ENCODE results near the gene KIAA1328.

The KIAA1328 gene

DNA sequence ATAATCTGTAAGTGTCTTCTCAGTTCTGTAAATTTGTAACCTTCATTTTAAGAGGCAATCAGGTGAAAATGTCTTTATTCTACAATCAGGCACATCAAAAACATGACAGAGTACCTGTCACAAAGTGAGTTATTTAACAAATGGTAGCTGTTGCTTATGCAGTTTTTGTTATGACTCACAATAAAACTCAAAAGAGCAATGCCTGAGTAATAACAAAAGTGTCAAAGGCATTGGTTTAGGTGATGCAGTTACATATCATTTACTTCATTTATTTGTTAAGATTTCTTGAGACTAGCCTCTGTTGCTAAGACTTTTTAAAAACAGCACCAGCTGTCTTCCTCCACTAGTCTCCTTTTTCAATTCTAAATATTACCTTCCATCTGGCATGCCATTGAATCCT, 177.8 kb downstream of the KIAA1328 start:
- Mint-ChIP-seq H3K9me3 (peaks cover 23% of the 10 kb centered on the region), H3K4me3 (no peak overlapping the region), H3K27ac (no peak overlapping the region), H3K27me3 (no peaks in the 10 kb centered on the region), H3K36me3 (ENCODE audit: low read depth) (peaks cover 26% of the 10 kb centered on the region), H3K4me1 (ENCODE audit: low read depth) (no peaks in the 10 kb centered on the region)
- no peak for DNase-seq

DNA sequence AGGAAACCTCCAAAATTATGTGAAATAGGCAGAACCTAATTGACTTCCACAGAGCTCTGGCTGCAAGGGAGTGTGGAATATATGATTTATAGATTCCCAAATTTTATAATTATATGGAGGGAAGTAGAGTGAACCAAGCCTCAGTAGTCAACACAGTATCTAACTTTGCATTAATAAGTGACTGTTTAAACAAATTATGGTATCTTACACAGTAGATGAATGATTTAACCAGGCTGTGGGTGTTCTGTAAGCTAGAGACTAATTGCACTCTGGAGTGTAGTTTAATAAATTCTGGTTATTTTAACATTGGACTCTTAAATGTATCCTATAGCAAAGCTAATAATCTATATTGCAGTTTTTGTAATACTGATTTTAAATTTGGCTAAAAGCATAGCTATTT, 183.5 kb downstream of the KIAA1328 start:
- no peaks in the 10 kb centered on the region for H3K27me3 Mint-ChIP-seq
- H3K4me1 Mint-ChIP-seq (ENCODE audit: low read depth) = no peaks in the 10 kb centered on the region
- no peak overlapping the region for H3K27ac Mint-ChIP-seq
- peaks cover 44% of the 10 kb centered on the region for H3K36me3 Mint-ChIP-seq (ENCODE audit: low read depth)
- DNase-seq = no peak
- no peak overlapping the region for H3K4me3 Mint-ChIP-seq
- peaks cover 52% of the 10 kb centered on the region for H3K9me3 Mint-ChIP-seq

DNA sequence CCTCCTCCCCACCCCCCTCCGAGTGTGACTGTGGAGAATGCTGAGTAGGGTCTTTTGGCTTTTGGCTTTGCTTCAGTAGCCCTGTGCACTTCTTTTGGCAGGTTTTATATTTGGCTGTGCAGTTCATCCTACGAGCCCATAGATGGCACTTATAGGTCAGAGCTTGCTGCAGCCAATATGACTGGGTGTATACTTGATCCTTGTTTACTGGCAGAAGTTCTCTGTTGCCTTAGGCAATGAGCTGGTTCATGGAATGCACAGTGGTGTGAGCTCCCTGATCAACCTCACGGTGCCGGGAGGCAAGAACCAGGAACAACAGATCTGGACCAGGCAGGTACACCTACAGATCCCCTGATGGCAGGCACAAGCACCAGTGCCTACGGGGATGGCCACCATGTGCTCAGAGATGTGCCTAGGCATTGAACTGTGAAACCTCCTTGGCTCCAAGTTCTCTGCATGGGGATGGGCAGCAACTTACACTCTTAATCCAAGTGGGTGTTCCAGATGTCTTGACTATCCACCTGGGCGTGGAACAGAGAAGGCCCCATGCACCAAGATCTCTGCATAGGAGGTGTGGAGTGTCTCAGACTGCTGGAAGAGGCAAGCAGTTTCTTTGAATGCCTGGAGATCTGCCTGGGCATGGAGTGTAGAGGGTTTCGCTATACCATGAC, 190.4 kb downstream of the KIAA1328 start:
- Mint-ChIP-seq H3K36me3 (ENCODE audit: low read depth) (peaks cover 72% of the 10 kb centered on the region), H3K9me3 (peaks cover 50% of the 10 kb centered on the region), H3K27me3 (no peaks in the 10 kb centered on the region), H3K4me1 (ENCODE audit: low read depth) (no peaks in the 10 kb centered on the region), H3K27ac (no peak overlapping the region), H3K4me3 (no peak overlapping the region)
- no peak for DNase-seq

DNA sequence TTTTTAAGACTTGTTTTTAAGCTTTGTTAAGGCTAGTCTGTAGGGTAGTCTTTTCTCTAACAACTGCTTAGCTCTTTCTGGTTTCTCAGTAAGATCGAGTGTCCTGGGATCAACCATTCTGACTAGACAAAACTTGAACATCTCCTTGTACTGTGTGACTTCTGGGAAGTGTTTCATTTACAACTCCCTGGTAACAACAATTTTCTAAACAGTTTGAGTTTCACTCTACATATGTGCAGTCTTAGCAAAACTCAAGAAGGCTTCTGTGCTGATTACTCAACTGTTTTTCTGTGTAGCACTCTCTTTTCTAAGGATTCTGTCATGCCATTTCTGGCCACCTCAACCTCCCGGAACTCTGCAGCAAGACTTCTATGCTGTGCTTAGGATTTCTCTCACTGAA, 204.5 kb downstream of the KIAA1328 start:
- Mint-ChIP-seq H3K4me3 (no peak overlapping the region), H3K27me3 (no peaks in the 10 kb centered on the region), H3K27ac (no peak overlapping the region), H3K9me3 (peaks cover 34% of the 10 kb centered on the region), H3K36me3 (ENCODE audit: low read depth) (peaks cover 69% of the 10 kb centered on the region), H3K4me1 (ENCODE audit: low read depth) (no peaks in the 10 kb centered on the region)
- DNase-seq = no peak

DNA sequence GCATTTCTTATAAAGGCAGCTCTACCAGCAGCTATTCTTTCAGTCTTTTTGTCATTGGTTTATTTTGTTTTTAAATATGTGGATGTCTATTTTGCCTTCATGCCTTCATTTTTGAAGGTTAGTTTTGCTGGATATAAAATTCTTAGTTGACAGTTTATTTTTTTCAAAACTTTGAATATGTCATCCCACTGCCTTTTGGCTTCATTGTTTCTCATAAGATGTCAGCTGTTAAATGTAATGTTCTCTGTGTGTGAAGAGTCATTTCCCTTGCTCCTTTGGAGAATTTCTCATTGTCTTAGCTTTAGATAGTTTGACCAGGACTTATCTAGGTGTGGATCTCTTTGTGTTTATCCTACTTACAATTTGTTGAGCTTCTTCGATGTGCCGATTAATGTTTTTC, 213.5 kb downstream of the KIAA1328 start:
- H3K27ac Mint-ChIP-seq = no peak overlapping the region
- peaks cover 54% of the 10 kb centered on the region for H3K36me3 Mint-ChIP-seq (ENCODE audit: low read depth)
- H3K9me3 Mint-ChIP-seq = peaks cover 35% of the 10 kb centered on the region
- no peak for DNase-seq
- no peaks in the 10 kb centered on the region for H3K4me1 Mint-ChIP-seq (ENCODE audit: low read depth)
- no peak overlapping the region for H3K4me3 Mint-ChIP-seq
- no peaks in the 10 kb centered on the region for H3K27me3 Mint-ChIP-seq

DNA sequence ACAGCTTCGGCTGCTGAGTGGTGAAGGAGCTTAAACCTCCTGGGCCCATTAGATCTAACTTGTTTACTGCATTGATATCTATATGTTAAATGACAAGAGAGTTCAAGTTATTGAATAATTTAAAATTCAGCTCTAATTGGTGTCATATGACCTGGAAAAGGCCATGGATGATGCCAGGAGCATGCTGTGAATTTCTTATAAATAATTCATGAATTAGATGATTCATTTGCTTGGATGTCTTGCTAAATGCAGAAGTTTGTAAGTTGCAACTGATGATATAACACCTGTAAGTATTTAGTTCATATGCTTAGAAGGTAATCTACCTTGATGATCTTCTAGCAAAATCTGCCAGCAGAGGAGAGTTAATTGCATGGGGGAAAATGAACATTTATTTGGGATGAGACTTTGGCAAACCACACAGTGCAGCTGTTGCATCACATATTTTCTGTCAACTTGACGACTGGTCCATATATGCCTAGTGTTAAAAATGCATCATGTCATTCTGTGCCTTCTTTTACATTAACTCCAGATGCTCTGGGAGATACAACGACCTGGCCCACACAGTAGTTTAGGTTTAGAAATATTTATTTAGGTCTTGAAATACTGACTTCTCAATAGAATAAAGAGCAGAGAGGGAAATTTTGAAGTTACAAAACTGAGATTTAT, 226.3 kb downstream of the KIAA1328 start:
- Mint-ChIP-seq H3K27ac (no peak overlapping the region), H3K27me3 (no peaks in the 10 kb centered on the region), H3K9me3 (peaks cover 33% of the 10 kb centered on the region), H3K4me3 (no peak overlapping the region), H3K4me1 (ENCODE audit: low read depth) (no peaks in the 10 kb centered on the region), H3K36me3 (ENCODE audit: low read depth) (peaks cover 35% of the 10 kb centered on the region)
- DNase-seq = no peak

DNA sequence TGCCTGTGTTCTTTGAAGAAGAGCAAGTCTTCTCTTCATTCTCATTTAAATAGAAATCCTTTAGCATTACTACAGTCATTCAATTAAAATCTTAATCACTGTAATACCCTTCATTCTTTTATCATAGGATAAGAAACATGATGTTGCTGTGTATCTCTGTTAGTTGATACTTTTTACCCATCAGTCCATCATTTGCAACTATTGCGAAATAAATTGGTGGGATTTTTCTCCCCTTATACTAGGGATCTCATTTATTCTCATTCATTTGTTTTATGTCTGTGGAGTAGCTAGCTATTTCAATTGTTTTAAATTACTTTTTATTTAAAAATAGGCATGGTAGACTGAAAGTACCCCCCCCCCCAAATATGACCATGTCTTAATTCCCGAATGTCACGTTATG, 235.3 kb downstream of the KIAA1328 start:
- no peak for DNase-seq
- Mint-ChIP-seq H3K27me3 (no peaks in the 10 kb centered on the region), H3K4me1 (ENCODE audit: low read depth) (no peaks in the 10 kb centered on the region), H3K36me3 (ENCODE audit: low read depth) (peaks cover 36% of the 10 kb centered on the region), H3K4me3 (no peak overlapping the region), H3K9me3 (peaks cover 9% of the 10 kb centered on the region), H3K27ac (no peak overlapping the region)

DNA sequence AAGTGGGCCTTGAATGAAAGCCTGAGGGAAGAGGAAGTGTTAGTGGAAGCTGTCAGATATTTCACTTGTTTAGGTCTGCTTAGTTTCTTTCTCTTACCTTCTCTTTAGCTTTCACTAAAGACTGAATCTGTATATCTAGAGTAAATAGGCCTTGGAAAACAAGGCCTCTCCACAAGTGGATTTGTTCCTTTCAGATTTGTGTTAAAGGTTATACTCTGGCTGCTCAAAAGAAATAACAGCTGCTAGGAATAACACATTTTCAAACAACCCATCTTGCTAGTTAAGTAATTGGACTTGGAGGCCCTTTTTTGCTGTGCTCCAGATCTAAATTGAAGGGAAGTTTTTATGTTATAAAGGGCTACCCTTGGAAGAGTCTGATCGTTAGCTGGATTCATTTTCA, 236.3 kb downstream of the KIAA1328 start:
- Mint-ChIP-seq H3K36me3 (ENCODE audit: low read depth) (peaks cover 41% of the 10 kb centered on the region), H3K4me3 (no peak overlapping the region), H3K4me1 (ENCODE audit: low read depth) (no peaks in the 10 kb centered on the region), H3K27me3 (no peaks in the 10 kb centered on the region), H3K9me3 (peaks cover 16% of the 10 kb centered on the region), H3K27ac (no peak overlapping the region)
- no peak for DNase-seq

DNA sequence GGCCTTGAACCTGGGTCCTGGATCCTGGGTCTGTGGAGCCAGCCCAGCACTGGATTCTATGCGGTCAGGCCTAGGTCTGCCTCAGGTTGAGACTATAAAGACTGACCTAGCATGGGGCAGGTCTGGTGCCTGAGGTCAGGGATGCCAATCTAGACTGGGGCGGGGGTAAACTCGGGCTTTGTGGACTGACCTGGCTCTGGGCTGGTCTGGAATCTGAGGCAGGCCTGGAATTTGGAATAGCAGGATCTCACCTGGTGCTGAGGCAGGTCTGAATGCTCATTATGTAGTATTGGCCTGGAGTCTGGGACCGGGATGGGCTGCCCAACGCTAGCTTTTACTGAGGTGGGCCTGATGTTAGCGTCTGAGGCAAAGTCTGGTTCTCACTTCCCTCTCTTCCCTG, 256.0 kb downstream of the KIAA1328 start:
- Mint-ChIP-seq H3K4me3 (no peak overlapping the region), H3K36me3 (ENCODE audit: low read depth) (peaks cover 46% of the 10 kb centered on the region), H3K4me1 (ENCODE audit: low read depth) (no peaks in the 10 kb centered on the region), H3K27ac (no peak overlapping the region), H3K9me3 (peaks cover 8% of the 10 kb centered on the region), H3K27me3 (no peaks in the 10 kb centered on the region)
- DNase-seq = no peak

DNA sequence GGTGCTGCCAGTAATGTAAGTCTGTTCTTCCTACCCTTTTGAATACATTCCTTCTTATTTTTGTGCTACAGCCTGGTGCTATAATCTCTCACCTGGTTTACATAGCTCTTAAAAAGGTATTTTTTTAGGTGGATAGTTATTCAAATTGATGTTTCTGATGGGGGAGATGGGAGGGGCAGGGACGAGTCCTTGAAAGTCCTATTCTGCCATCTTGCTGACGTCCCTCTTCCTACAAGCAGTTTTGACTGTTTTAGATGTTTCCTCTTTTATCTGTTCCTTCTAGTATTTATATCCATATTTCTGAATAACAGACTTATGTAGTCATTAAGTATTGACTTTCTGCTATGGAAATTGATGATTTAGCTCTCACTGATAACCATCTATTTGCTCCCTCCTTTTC, 256.4 kb downstream of the KIAA1328 start:
- no peaks in the 10 kb centered on the region for H3K4me1 Mint-ChIP-seq (ENCODE audit: low read depth)
- peaks cover 8% of the 10 kb centered on the region for H3K9me3 Mint-ChIP-seq
- peaks cover 44% of the 10 kb centered on the region for H3K36me3 Mint-ChIP-seq (ENCODE audit: low read depth)
- no peak for DNase-seq
- no peak overlapping the region for H3K27ac Mint-ChIP-seq
- H3K27me3 Mint-ChIP-seq = no peaks in the 10 kb centered on the region
- H3K4me3 Mint-ChIP-seq = no peak overlapping the region

DNA sequence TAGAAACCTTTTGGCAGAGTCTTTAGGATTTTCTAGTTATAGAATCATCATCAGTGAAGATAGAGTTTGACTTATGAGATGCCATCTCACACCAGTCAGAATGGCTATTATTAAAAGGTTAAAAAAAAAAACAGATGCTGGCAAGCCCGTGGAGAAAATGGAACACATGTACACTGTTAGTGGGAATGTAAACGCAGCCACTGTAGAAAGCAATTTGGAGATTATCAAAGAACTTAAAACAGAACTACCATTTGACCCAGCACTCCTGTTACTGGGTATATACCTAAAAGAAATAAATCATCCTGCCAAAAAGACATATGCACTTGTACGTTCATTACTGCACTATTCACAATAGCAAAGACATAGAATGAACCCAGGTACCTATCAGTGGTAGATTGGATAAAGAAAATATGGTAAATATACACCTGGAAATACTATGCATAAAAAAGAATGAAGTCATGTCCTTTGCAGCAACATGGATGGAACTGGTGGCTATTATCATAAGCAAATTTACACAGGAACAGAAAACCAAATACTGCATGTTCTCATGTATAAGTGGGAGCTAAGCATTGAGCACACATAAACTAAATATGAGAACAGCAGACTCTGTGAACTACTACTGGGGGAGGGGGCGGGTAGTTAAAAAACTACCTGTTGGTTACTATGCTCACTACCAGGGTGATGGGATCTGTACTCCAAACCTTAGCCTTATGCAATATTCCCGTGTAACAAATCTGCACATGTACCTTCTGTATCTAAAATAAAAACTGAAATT, 279.0 kb downstream of the KIAA1328 start:
- Mint-ChIP-seq H3K4me3 (no peak overlapping the region), H3K36me3 (ENCODE audit: low read depth) (peaks cover 30% of the 10 kb centered on the region), H3K27me3 (no peaks in the 10 kb centered on the region), H3K27ac (no peak overlapping the region), H3K4me1 (ENCODE audit: low read depth) (no peaks in the 10 kb centered on the region), H3K9me3 (peaks cover 38% of the 10 kb centered on the region)
- DNase-seq = no peak

DNA sequence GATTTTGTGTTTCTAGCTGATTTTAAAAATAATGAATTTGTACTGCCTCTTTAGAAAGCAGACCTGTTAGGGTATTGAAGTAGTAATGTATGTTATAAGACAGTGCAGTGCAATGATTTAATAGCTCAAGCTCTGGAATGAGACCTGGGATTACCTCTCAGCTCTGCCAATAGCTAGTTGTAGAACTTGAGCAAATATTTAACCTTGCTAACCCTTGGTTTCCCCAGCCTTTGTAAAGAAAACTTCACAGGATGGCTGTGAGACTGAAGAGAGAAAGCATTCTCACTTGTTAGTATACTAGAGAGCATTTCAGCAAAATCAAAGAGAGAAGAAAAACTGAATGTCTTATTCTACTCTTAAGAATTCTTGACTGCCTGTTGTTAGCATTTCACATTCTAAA, 293.9 kb downstream of the KIAA1328 start:
- Mint-ChIP-seq H3K36me3 (ENCODE audit: low read depth) (no peaks in the 10 kb centered on the region), H3K27ac (no peak overlapping the region), H3K27me3 (no peaks in the 10 kb centered on the region), H3K9me3 (peaks cover 3% of the 10 kb centered on the region), H3K4me1 (ENCODE audit: low read depth) (no peaks in the 10 kb centered on the region), H3K4me3 (no peak overlapping the region)
- no peak for DNase-seq

DNA sequence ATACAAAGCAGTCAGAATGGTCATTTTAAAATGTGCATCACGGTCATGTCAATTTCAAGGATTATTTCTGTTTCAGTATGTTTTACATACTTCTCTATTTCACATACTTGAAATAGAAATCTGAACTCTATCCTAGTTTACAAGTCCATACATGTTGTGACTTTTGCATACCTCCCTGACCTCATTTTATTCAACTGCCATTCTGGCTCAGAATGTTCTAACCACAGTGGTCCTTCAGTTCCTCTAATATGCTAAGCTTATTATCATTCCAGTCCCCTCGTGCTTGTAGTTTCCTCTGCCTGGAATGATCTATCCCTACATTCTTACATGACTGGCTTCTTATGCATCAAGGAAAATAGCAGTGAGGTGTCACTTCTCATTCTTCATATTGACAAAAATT, 295.6 kb downstream of the KIAA1328 start:
- no peaks in the 10 kb centered on the region for H3K36me3 Mint-ChIP-seq (ENCODE audit: low read depth)
- peaks cover 3% of the 10 kb centered on the region for H3K9me3 Mint-ChIP-seq
- H3K4me1 Mint-ChIP-seq (ENCODE audit: low read depth) = no peaks in the 10 kb centered on the region
- H3K27me3 Mint-ChIP-seq = no peaks in the 10 kb centered on the region
- DNase-seq = no peak
- H3K27ac Mint-ChIP-seq = no peak overlapping the region
- H3K4me3 Mint-ChIP-seq = no peak overlapping the region

DNA sequence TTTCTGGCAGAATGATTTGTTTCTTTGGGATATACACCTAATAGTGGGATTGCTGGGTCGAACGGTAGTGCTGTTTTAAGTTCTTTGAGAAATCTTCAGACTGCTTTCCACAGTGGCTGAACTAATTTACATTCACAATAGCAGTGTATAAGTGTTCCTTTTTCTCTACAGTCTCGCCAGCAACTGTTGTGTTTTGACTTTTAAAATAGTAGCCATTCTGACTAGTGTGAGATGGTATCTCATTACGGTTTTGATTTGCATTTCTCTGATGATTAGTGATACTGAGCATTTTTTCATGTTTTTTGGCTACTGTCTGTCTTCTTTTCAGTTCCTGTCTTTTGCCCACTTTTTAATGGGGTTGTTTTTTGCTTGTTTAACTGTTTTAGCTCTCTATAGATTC, 306.2 kb downstream of the KIAA1328 start:
- Mint-ChIP-seq H3K4me1 (ENCODE audit: low read depth) (no peaks in the 10 kb centered on the region), H3K9me3 (peaks cover 16% of the 10 kb centered on the region), H3K27ac (no peak overlapping the region), H3K36me3 (ENCODE audit: low read depth) (peaks cover 16% of the 10 kb centered on the region), H3K27me3 (no peaks in the 10 kb centered on the region), H3K4me3 (no peak overlapping the region)
- DNase-seq = no peak

DNA sequence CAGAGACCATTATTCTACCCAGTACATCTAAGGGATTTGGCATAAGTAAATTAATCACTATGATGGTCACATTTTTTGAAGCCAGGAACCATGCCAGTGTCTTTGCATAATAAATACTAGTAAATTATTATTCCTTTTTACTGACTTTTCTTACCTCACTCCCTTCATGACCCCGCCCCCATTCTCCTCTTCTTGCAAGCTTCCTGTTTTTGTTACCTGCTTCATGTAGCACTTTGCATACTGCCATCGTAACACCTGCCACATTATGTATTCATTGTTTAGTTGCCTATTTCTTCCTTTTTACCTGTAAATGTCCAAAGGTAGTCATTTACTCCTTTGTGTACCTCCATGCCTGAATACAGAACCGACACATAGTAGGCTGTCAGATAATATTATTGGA, 309.5 kb downstream of the KIAA1328 start:
- H3K27me3 Mint-ChIP-seq = no peaks in the 10 kb centered on the region
- peaks cover 8% of the 10 kb centered on the region for H3K36me3 Mint-ChIP-seq (ENCODE audit: low read depth)
- peaks cover 14% of the 10 kb centered on the region for H3K9me3 Mint-ChIP-seq
- no peak overlapping the region for H3K27ac Mint-ChIP-seq
- H3K4me3 Mint-ChIP-seq = no peak overlapping the region
- no peak for DNase-seq
- H3K4me1 Mint-ChIP-seq (ENCODE audit: low read depth) = no peaks in the 10 kb centered on the region

All from activated T-cell treated with anti-CD3 and anti-CD28 coated beads, Interleukin-2, amount 50 U/mL, for 24 hours (primary cell).